Fibroblast of lung (primary cell): ENCODE data around the gene TPI1. TPM values are rescaled to one million over a fixed set of nuclear protein-coding genes. Genes with fewer than 3 reads are reported as not detected.
A peak's percentile ranks its signal among the peaks of the same experiment; 100 is the strongest.

ENCODE experiments used
- DNase-seq, 2 donors: peaks; one replicate each; pipeline versions ENCODE4 v3.0.0 to v3.0.0-alpha.2; 2010; ENCODE audit warnings: low read depth in 2 of 2
- H2AFZ ChIP-seq: 2 replicates; pipeline ENCODE4 v1.5.1; 2012; ENCODE audit warnings: low read length, control low read depth, inconsistent platforms
- H3K27ac ChIP-seq: 2 replicates; pipeline ENCODE4 v1.5.1; 2011; ENCODE audit warnings: low read length, control low read depth; ENCODE audit not compliant: insufficient read depth
- H3K27me3 ChIP-seq: 2 replicates; pipeline ENCODE4 v1.5.1; 2011; ENCODE audit warnings: mild to moderate bottlenecking, low read length; ENCODE audit not compliant: control insufficient read depth, insufficient read depth
- H3K36me3 ChIP-seq: 2 replicates; pipeline ENCODE4 v1.5.1; 2011; ENCODE audit warnings: low read length; ENCODE audit not compliant: control insufficient read depth, insufficient read depth
- H3K4me1 ChIP-seq: 2 replicates; pipeline ENCODE4 v1.5.1; 2011; ENCODE audit warnings: low read length; ENCODE audit not compliant: control insufficient read depth, insufficient read depth; ENCODE audit errors: extremely low read depth
- H3K4me2 ChIP-seq: 2 replicates; pipeline ENCODE4 v1.5.1; 2011; ENCODE audit warnings: low read length, control low read depth; ENCODE audit not compliant: insufficient read depth; ENCODE audit errors: extremely low read depth
- H3K4me3 ChIP-seq, 4 experiments: fragments of 200-600 bp in 1 of 4; sonication (generic) in 1 of 4; replicated peaks in 1 of 4; 2 replicates each; pipeline ENCODE4 v1.5.1; 2011 to 2016; ENCODE audit warnings: low read length in 4 of 4, low read depth in 3 of 4, mild to moderate bottlenecking in 3 of 4, control low read depth in 2 of 4, inconsistent platforms in 1 of 4, mixed read lengths in 1 of 4; ENCODE audit not compliant: insufficient read depth in 1 of 4; ENCODE audit errors: control extremely low read depth in 1 of 4
- H3K79me2 ChIP-seq: 2 replicates; pipeline ENCODE4 v1.5.1; 2012; ENCODE audit warnings: mild to moderate bottlenecking, low read length, inconsistent platforms; ENCODE audit not compliant: control insufficient read depth, insufficient read depth
- H3K9ac ChIP-seq: 2 replicates; pipeline ENCODE4 v1.5.1; 2011; ENCODE audit warnings: mild to moderate bottlenecking, low read length, control low read depth; ENCODE audit not compliant: insufficient read depth
- H3K9me3 ChIP-seq: 2 replicates; pipeline ENCODE4 v1.5.1; 2012; ENCODE audit warnings: low read depth, low read length; ENCODE audit not compliant: control insufficient read depth, insufficient read depth
- H4K20me1 ChIP-seq: 2 replicates; pipeline ENCODE4 v1.5.1; 2011; ENCODE audit warnings: low read length; ENCODE audit not compliant: control insufficient read depth, insufficient read depth; ENCODE audit errors: extremely low read depth
- EZH2 ChIP-seq: IDR thresholded peaks from 2 replicates; pipeline ENCODE4 v1.5.1; 2012; ENCODE audit warnings: low read length, control low read depth, mild to moderate bottlenecking; ENCODE audit errors: missing control alignments
- polyA plus RNA-seq, 2 donors: library from polyadenylated mRNA; depleted of rRNA in 1 of 2; stranded (reverse) in 1 of 2; unstranded in 1 of 2; fragments of >200 nt; gene quantifications; 2 replicates each; pipeline ENCODE4 v1.2.1, GENCODE V29; 2011 to 2012; ENCODE audit warnings: missing spikeins in 1 of 2
- total RNA-seq: library from RNA; depleted of rRNA; stranded (reverse); fragments of >200 nt; gene quantifications from 2 replicates; pipeline ENCODE4 v1.2.1, GENCODE V29; 2014
- TF ChIP-seq, protein P1 (sequence below), 2 donors: IDR thresholded peaks in 1 of 2; conservative IDR thresholded peaks in 1 of 2; 1 replicate in 1 of 2; 2 replicates in 1 of 2; pipeline ENCODE4 v1.5.1; 2011 to 2012; ENCODE audit warnings: low read length in 2 of 2, control low read depth in 1 of 2, inconsistent platforms in 1 of 2, low read depth in 1 of 2, mild to moderate bottlenecking in 1 of 2

Gene TPI1
- total and polyA plus RNA-seq, 2 donors (not counting 1 experiment from before 2014, with no cell fraction given): 934 to 1,654 TPM

DNA sequence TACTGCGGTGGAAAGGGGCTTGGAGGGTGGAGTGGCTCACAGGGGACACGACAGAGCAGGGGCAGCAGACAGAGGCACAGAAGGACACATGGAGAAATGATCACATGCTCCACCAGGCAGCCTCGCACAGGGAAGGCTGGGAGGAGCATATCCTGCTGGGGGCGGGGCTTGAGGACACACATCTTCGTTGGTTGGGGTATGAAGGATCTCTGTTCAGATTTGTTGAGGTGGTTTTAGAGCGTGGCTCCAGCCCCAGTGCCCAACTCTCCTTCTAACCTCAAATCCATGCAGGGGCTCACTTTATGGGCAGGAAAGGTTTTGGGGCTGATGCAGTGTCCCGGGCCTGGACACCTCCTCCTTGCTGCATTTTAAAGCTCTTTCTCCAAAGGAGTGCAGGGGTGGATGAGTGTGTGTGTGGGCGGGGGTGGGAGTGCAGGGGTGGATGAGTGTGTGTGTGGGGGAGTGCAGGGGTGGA, 39.9 kb upstream of the TPI1 start:
- Histone ChIP-seq H4K20me1 (no peaks in the 10 kb centered on the region), H3K27me3 (peaks cover 2% of the 10 kb centered on the region), H2AFZ (peak overlapping the region; percentile 21), H3K4me1 (peaks cover 18% of the 10 kb centered on the region), H3K79me2 (peaks cover 26% of the 10 kb centered on the region), H3K9ac (peak overlapping the region; percentile 51), H3K36me3 (peaks cover 20% of the 10 kb centered on the region), H3K9me3 (no peaks in the 10 kb centered on the region), H3K4me2 (peak overlapping the region; percentile 73), H3K4me3 (peak overlapping the region in 3 of 4 experiments; percentile 19 to 40 (median 34)), H3K27ac (peak overlapping the region; percentile 78)
- TF ChIP-seq EZH2: no peak
- TF ChIP-seq, protein P1, sequence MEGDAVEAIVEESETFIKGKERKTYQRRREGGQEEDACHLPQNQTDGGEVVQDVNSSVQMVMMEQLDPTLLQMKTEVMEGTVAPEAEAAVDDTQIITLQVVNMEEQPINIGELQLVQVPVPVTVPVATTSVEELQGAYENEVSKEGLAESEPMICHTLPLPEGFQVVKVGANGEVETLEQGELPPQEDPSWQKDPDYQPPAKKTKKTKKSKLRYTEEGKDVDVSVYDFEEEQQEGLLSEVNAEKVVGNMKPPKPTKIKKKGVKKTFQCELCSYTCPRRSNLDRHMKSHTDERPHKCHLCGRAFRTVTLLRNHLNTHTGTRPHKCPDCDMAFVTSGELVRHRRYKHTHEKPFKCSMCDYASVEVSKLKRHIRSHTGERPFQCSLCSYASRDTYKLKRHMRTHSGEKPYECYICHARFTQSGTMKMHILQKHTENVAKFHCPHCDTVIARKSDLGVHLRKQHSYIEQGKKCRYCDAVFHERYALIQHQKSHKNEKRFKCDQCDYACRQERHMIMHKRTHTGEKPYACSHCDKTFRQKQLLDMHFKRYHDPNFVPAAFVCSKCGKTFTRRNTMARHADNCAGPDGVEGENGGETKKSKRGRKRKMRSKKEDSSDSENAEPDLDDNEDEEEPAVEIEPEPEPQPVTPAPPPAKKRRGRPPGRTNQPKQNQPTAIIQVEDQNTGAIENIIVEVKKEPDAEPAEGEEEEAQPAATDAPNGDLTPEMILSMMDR (conservative IDR thresholded peaks at IDR 0.05 in 1 of 2, IDR thresholded peaks at IDR 0.05 in 1 of 2; ENCODE audit: low read depth in 1 of 2, low read length in 2 of 2): no peak
- peak; percentile 78 to 83 for DNase-seq

DNA sequence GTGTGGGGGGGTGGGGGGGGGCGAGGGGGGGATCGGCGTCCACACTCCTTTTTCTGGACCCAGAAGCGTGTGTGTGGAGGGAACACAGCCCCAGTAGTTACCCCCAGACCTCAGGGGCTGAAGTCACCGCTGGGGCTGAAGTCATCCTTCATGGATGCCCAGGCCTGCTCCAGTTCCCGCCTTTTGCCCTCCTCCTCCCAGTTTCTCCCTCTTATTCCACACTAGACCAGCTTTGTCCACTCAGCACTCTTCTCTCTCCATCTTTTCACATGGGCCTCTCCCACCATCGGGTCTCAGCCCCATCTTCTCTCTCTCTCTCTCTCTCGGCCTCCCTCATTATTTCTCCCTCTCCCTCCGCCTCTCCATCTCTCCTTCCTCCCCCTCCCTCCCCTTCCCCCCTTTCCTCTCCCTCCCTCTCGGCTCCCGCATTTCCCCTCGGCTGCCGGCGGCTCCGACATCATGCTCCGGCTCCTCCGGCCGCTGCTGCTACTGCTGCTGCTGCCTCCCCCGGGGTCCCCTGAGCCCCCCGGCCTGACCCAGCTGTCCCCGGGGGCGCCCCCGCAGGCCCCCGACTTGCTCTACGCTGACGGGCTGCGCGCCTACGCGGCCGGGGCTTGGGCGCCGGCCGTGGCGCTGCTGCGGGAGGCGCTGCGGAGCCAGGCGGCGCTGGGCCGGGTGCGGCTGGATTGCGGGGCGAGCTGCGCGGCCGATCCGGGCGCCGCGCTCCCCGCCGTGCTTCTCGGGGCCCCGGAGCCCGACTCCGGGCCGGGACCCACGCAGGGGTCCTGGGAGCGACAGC, 39.1 kb upstream of the TPI1 start, which contains the start of gene P3H3:
Gene P3H3, plus strand, starts transcription at position 426 of the 799 bp plus-strand sequence. Its CDS starts 34 bp downstream, at position 460.
- DNase-seq: peak; percentile 54 to 56
- Histone ChIP-seq H3K9me3 (no peaks in the 10 kb centered on the region), H2AFZ (peak within 1 kb of the TSS; percentile 62), H3K4me3 (peak within 1 kb of the TSS; percentile 73 to 97 (median 94)), H3K36me3 (peaks cover 20% of the 10 kb centered on the region), H4K20me1 (no peaks in the 10 kb centered on the region), H3K4me1 (peaks cover 18% of the 10 kb centered on the region), H3K9ac (peak within 1 kb of the TSS; percentile 91), H3K4me2 (peak within 1 kb of the TSS; percentile 88), H3K27ac (peak within 1 kb of the TSS; percentile 90), H3K27me3 (no peaks in the 10 kb centered on the region), H3K79me2 (peaks cover 26% of the 10 kb centered on the region)
- no peak for TF ChIP-seq EZH2
- TF ChIP-seq, protein P1 (conservative IDR thresholded peaks at IDR 0.05 in 1 of 2, IDR thresholded peaks at IDR 0.05 in 1 of 2; ENCODE audit: low read depth in 1 of 2, low read length in 2 of 2): peak in 1 of 2 donors; percentile 3

DNA sequence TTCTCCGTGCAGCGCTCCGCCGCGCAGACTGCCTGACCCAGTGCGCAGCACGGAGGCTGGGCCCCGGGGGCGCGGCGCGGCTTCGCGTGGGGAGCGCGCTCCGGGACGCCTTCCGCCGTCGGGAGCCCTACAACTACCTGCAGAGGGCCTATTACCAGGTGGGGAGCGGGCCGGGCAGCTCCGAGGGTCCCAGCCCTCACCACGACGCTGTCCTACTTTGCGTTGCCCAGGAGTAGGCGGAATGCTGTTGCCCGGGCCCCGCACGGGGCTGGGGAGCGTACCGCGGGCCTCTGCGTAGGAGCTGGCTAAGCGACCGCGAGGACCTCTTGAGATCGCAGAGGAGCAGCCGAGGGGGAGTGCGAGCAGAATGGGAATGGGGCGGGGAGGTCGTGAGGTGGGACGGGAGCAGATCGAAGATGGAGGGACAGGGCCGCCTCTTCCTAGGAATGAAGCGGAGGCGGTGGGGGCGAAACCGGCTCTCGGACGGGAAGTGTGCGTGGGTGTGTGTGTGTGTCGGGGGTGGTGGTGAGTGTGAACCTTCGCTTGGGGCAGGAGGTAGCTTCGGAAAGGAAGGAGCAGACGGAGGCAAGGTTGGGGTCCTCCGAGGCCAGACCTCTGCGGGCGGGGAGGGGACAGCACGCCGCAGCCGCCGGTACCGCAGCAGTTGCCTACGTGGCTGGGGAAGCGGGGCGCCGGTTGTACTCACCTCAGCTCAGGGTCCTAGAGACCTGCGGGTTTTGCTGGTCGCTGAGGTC, 38.4 kb upstream of the TPI1 start:
- H4K20me1 ChIP-seq: no peaks in the 10 kb centered on the region
- peak overlapping the region; percentile 61 for H2AFZ ChIP-seq
- H3K27me3 ChIP-seq: no peaks in the 10 kb centered on the region
- TF ChIP-seq, protein P1 (conservative IDR thresholded peaks at IDR 0.05 in 1 of 2, IDR thresholded peaks at IDR 0.05 in 1 of 2; ENCODE audit: low read depth in 1 of 2, low read length in 2 of 2): no peak
- TF ChIP-seq EZH2: no peak
- peaks cover 26% of the 10 kb centered on the region for H3K36me3 ChIP-seq
- peak; percentile 57 to 65 for DNase-seq
- peaks cover 26% of the 10 kb centered on the region for H3K79me2 ChIP-seq
- peak overlapping the region; percentile 73 to 97 (median 94) for H3K4me3 ChIP-seq
- H3K4me2 ChIP-seq: peak overlapping the region; percentile 88
- no peaks in the 10 kb centered on the region for H3K9me3 ChIP-seq
- H3K9ac ChIP-seq: peak overlapping the region; percentile 91
- peaks cover 18% of the 10 kb centered on the region for H3K4me1 ChIP-seq
- H3K27ac ChIP-seq: peak overlapping the region; percentile 90
